GM12892 (cell line): ENCODE measurements around the gene DNAH2.
"Not testable (repeated sequence)": the region's sequence is repeated elsewhere in the genome, so short reads cannot be mapped to it uniquely, and the experiment has no call there.

Experiments used
- DNase-seq: peaks from one replicate; pipeline ENCODE4 v3.0.0; 2011; ENCODE audit not compliant: insufficient read length
- FAIRE-seq: peaks from 2 replicates; lab custom pipeline; 2011; peaks lifted over from hg19 to GRCh38; lab: Jason Lieb, UNC
- POLR2A ChIP-seq: IDR thresholded peaks from 2 replicates; pipeline ENCODE4 v1.6.1; 2011; ENCODE audit warnings: low read depth, low read length, control low read depth
- POLR2AphosphoS5 ChIP-seq: IDR thresholded peaks from 2 replicates; pipeline ENCODE4 v1.6.1; 2011; ENCODE audit warnings: low read depth, low read length, control low read depth
- TAF1 ChIP-seq: IDR thresholded peaks from 2 replicates; pipeline ENCODE4 v1.6.1; 2011; ENCODE audit warnings: low read depth, mild to moderate bottlenecking, control low read depth, low read length, borderline replicate concordance

Gene DNAH2

DNA sequence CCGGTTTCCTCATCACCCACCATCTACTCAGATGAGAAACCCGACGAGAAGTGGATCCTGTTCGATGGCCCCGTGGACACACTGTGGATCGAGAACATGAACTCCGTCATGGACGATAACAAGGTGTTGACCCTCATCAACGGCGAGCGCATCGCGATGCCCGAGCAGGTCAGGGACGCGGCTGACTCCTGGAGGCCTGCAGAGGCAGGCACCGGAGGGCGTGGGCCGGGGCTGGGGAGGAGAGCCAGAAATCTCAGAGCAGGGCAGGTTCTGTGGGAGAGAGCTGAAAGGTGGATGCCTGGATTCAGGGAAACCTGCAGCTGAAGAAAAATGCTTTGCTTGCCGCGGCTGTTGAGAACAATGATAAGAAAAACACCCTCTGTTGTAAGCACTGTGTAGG lies 69.3 kb downstream of the DNAH2 start:
- no peak for TF ChIP-seq POLR2AphosphoS5
- no peak for TF ChIP-seq POLR2A
- no peak for TF ChIP-seq TAF1
- FAIRE-seq = no peak
- no peak for DNase-seq

DNA sequence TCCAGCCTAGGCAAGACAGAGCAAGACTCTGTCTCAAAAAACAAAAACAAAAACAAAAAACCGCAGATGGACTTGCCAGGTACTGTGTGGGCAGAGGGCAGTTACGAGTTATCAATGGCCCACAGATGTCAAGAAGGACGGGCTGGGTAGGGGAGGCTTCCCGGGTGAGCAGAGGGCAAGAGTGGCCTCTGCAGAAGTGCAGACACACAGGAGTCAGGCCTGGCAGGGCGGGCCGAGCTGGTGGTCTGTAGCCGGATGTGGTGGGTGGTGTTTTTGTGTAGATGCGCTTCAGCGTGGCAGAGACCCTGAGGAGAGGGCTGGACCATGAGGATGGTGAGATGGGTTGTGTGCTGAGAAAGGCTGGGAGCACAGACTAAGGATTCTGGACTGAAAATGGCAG lies 71.6 kb downstream of the DNAH2 start:
- DNase-seq = no peak
- TF ChIP-seq TAF1 (no peak), POLR2A (no peak), POLR2AphosphoS5 (no peak)
- no peak for FAIRE-seq

DNA sequence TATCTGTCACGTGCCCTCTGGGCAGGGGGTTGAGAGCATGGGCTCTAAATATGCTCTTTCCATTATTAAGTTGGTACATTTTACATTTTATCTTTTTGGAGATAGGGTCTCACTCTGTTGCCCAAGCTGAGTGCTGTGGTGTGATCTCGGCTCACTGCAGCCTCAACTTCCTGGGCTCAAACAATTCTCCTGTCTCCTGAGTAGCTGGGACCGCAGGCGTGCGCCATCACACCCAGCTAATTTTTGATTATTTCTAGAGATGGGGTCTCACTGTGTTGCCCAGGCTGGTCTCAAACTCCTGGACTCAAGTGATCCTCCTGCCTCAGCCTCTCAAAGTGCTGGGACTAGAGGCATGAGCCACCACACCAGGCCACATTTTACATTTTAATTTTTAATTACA lies 72.6 kb downstream of the DNAH2 start:
- DNase-seq (no peak), FAIRE-seq (no peak)
- TF ChIP-seq POLR2A (no peak), TAF1 (no peak), POLR2AphosphoS5 (no peak)

DNA sequence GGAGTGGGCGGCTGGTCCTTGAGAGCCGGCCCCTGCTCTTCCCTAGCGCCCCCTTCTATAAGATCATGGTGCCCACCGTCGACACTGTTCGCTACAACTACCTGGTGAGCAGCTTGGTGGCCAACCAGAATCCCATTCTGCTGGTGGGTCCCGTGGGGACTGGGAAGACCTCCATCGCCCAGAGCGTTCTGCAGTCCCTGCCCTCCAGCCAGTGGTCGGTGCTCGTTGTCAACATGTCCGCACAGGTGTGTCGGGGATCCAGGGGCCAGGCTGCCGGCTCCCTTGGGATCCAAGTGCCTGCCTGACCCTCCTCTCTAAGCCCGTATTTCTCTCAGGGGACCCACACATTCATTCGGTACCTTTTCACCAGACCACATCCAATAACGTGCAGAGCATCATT lies 75.1 kb downstream of the DNAH2 start:
- TF ChIP-seq POLR2AphosphoS5 (no peak), TAF1 (no peak)
- FAIRE-seq (no peak), DNase-seq (no peak)

DNA sequence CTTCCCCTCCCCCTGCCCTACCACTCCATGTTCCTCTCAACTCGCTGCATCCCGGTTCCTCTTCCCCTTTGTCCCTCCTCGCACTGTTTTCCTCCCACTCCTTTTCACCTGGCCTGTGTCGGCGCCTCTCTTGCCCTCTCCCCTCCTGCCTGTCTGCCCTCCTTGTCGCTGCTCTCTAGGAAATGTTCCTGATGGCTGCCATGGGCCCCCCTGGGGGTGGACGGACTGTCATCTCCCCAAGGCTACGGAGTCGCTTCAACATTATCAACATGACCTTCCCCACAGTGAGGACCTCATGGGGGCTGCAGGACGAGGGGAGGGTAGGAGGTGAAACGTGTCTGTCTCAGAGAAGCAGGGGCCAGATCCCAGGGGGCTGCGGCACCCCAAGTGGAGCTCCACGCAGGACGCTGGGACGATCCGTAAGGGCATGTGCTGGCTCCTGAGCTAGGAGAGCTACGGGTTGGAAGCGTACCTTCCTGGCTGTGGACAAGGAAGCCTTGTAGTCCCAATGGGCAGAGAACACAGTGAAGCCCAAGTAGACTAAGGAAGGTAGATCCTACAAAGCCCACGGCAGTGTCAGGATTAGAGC lies 76.6 kb downstream of the DNAH2 start:
- DNase-seq (no peak), FAIRE-seq (no peak)
- TF ChIP-seq POLR2A = no peak
- no peak for TF ChIP-seq TAF1
- no peak for TF ChIP-seq POLR2AphosphoS5

DNA sequence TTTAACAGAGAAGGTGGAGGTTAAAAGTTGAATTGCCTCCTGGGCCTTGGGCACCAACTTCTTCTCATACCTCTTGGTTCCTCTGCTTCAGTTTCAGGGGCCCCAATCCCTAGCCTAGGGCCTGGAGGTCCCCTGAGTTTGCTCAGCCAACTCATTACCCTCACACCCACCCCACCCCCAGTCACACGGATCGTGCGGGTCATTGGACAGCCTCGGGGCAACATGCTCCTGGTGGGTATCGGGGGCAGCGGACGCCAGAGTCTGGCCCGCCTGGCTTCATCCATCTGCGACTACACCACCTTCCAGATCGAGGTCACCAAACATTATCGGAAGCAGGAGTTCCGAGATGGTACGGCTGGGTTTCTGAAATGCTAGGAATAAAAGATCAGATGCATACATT lies 80.4 kb downstream of the DNAH2 start:
- DNase-seq (no peak), FAIRE-seq (no peak)
- TF ChIP-seq POLR2AphosphoS5 = no peak
- no peak for TF ChIP-seq TAF1
- TF ChIP-seq POLR2A = no peak

DNA sequence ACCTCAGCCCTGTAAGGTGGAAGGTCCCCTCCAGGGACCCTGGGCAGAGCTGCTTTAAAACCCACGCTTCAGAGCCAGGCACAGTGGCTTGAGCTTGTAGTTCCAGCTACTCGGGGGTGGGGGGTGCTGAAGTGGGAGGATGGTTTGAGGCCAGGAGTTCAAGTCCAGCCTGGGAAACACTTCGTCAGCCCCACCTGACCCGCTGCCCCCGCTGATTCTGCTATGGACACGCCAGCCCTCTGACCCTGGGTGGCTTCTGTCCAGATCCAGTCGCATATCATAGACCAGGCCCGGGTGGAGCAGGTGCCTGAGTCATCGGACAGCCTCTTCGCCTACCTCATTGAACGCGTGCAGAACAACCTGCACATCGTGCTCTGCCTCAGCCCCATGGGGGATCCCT lies 81.3 kb downstream of the DNAH2 start:
- FAIRE-seq (no peak), DNase-seq (no peak)
- TF ChIP-seq POLR2AphosphoS5 (no peak), TAF1 (no peak), POLR2A (no peak)

DNA sequence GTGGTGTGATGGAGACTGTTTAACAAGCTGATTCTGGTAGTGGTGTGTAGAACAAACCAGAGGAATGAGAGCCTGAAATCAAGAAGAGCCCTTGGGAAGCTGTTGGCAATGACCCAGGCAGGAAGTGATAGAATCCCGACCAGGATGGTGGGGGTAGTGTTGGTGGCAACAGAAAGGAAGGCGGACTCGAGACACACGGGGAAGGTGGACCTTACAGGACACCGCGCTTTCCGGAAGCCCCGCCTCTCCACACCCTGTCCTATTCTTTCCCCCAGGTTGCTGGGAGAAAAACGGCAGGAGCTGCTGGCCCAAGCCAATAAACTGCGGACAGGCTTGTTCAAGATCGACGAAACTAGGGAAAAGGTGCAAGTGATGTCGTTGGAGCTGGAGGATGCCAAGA lies 86.4 kb downstream of the DNAH2 start:
- DNase-seq (no peak), FAIRE-seq (no peak)
- no peak for TF ChIP-seq POLR2AphosphoS5

DNA sequence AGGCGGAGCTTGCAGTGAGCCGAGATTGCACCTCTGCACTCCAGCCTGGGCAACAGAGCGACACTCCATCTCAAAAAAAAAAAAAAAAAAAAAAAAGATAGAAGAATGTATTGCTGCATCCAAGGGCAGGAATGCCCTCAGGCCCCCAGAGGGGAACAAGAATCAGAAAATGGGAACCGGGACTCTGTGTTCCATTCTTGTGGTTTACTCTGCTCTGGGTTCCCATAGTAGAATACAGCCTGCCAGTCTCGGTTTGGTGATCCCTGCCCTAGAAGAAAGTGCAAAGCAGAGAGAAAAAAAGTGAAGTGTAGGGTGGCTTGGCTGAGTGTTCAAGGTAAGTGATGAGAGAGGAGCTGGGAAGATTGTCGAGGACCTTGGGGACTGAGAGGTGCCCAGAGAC lies 89.0 kb downstream of the DNAH2 start:
- DNase-seq = no peak
- FAIRE-seq = no peak
- TF ChIP-seq POLR2AphosphoS5 (no peak), TAF1 (no peak), POLR2A (no peak)

DNA sequence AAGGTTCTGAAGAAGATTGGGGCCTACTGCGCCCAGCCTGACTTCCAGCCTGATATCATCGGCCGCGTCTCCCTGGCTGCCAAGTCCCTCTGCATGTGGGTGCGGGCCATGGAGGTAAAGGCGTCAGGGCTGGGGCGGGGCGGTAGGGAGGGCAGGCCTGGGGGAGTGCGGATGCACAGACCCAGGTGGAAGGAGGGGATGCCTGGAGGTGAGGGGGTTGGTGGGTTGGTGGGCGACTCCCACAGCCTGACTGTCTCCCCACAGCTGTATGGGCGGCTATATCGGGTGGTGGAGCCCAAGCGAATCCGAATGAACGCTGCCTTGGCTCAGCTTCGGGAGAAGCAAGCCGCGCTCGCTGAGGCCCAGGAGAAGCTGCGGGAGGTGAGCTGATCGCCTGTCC lies 89.7 kb downstream of the DNAH2 start:
- TF ChIP-seq POLR2A (no peak), TAF1 (no peak), POLR2AphosphoS5 (no peak)
- no peak for DNase-seq

DNA sequence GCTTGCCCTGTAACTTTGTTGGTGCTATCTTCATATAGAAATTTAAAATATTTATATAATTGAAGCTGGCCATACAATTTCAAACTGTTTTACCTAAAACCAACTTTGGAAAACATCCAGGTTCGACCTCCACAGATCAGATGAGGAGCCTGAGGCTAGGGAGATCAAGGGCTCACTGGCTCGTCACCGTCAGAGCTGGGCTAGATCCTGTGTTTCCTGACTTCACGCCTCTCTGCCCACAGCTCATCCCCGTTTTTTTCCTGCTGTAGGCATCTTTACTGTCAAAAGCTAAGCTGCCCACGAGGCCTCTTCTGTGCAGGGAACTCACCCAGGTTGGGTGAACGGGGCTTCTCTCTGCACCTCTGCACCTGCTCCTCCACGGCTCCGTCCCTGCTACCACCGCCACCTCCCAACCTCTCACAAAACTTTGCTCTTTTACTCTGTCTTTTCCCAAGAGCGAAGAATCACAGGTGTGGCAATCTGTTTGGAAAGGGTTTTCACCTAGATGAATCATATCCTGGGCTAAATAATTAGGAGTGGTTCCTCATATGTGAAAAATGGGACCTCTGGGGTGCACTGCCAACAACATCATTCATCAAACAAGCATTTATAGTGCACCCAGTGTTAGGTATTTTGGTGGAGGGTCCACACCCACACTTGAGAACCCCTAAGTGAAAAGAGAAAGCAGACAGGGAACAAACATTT lies 91.7 kb downstream of the DNAH2 start:
- TF ChIP-seq POLR2AphosphoS5 (no peak), TAF1 (no peak), POLR2A (no peak)
- FAIRE-seq (no peak), DNase-seq (no peak)

More for the DNA sequence above, 89.7 kb downstream of the DNAH2 start:
- FAIRE-seq = no peak

DNA sequence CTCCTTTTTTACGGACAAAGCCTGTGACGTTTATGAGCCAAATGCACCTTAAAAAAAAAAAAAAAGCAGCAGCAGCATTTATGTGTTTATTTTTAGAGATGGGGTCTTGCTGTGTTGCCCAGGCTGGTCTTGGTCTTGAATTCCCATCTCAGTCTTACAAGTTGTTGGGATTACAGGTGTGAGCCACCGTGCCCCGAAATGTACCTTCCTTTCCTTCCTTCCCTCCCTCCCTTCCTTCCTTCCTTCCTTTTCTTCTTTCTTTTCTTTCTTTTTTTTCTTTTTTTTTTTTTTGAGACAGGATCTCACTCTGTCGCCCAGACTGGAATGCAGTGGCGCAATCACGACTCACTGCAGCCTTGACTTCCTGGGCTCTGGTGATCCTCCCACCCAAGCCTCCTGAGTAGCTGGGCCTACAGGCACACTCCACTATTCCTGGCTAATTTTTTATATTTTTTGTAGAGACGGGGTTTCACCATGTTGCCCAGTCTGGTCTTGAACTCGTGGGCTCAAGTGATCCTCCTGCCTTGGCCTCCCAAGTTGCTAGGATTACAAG lies 92.3 kb downstream of the DNAH2 start:
- FAIRE-seq, DNase-seq: not testable (repeated sequence)

DNA sequence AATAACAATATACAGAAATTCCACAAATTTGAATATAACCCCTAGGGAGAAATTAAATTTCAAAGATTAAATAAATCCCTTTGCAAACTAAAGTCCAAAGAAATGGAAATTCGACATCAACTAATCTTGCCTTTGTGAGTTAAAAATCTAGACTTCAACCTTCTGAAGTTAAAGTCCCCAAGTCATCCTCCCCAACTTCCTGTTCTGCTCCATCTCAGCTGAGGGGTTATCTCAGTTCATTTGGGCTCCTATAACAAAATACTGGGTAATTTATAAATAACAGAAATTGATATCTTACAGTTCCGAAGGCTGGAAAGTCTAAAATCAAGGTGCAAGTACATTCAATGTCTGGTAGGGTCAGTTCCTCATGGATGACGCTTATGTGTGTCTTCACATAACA lies 93.7 kb downstream of the DNAH2 start:
- FAIRE-seq (no peak), DNase-seq (no peak)
- TF ChIP-seq POLR2A (no peak), POLR2AphosphoS5 (no peak), TAF1 (no peak)
